Stimulated activated naive CD8-positive, alpha-beta T cell treated with anti-CD3 and anti-CD28 coated beads, Interleukin-15, amount 100 ng/mL, for 72 hours (primary cell): ENCODE measurements around the gene SVEP1.
"Not testable (repeated sequence)": the region's sequence is repeated elsewhere in the genome, so short reads cannot be mapped to it uniquely, and the experiment has no call there.

Experiments used
- ATAC-seq: fragments of 150-1000 bp; cut with Tn5 transposase; 2 replicates; pipeline ENCODE4 v1.10.0; 2021; ENCODE audit warnings: mild to moderate bottlenecking, moderate library complexity
- DNase-seq, 2 donors: peaks; one replicate each; pipeline ENCODE4 v3.0.0; 2021 to 2022
- H3K27ac Mint-ChIP-seq, 2 donors: one replicate each; pipeline ENCODE4 v1.8.0; 2022; ENCODE audit warnings: mild to moderate bottlenecking in 2 of 2, mixed read lengths in 2 of 2, moderate library complexity in 2 of 2
- H3K27me3 Mint-ChIP-seq: one replicate; pipeline ENCODE4 v1.8.0; 2022; ENCODE audit warnings: mixed read lengths
- H3K4me1 Mint-ChIP-seq: one replicate; pipeline ENCODE4 v1.8.0; 2022; ENCODE audit warnings: mild to moderate bottlenecking, mixed read lengths
- H3K4me3 Mint-ChIP-seq, 2 donors: one replicate each; pipeline ENCODE4 v1.8.0; 2022; ENCODE audit warnings: mild to moderate bottlenecking in 2 of 2, mixed read lengths in 2 of 2, moderate library complexity in 1 of 2
- H3K9me3 Mint-ChIP-seq, 2 donors: one replicate each; pipeline ENCODE4 v1.8.0; 2022; ENCODE audit warnings: mixed read lengths in 2 of 2

The SVEP1 gene

DNA sequence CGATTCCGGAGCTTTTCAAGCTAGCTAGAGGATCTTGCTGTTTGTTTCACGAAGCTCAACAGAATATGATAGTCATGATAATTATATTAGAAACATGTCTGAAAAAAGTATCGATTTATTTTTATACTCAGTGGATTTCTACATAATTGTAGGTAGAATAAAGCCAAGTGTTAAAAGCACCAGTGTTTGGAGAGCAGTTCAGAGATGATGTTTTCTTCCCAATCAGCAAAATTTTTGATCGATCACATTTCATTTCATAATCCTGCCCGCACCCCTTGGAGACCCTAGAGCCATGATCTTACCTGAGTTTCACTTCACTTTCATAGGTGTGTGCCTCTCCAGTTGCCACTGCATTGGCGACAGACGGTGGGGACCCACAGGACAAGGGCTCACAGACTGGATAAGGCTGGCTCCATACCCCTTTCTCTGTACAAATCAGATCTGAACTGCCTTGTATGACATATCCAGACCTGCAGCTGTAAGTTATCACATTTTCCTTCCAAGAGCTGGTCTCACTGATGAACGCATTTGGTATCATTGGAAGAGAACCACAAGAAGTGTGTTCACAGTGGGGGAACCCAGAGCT, 173.6 kb downstream of the SVEP1 start:
- Mint-ChIP-seq H3K9me3 (no peaks in the 10 kb centered on the region), H3K27me3 (no peaks in the 10 kb centered on the region), H3K4me3 (no peak overlapping the region), H3K4me1 (no peaks in the 10 kb centered on the region), H3K27ac (no peak overlapping the region)
- DNase-seq (no peak), ATAC-seq (no peak)

- no peak for DNase-seq
- H3K4me3 Mint-ChIP-seq = no peak overlapping the region
- no peaks in the 10 kb centered on the region for H3K4me1 Mint-ChIP-seq
- H3K27me3 Mint-ChIP-seq = no peaks in the 10 kb centered on the region
- ATAC-seq = no peak
- no peaks in the 10 kb centered on the region for H3K9me3 Mint-ChIP-seq
- no peak overlapping the region for H3K27ac Mint-ChIP-seq
Measured at GRCh38 chr9:110404473-110404872, 175.1 kb downstream of the SVEP1 start.

GRCh38 chr9:110399983-110400382, 179.6 kb downstream of the SVEP1 start:
- H3K4me1 Mint-ChIP-seq = no peaks in the 10 kb centered on the region
- ATAC-seq = no peak
- H3K27ac Mint-ChIP-seq = no peak overlapping the region
- no peaks in the 10 kb centered on the region for H3K9me3 Mint-ChIP-seq
- DNase-seq = no peak
- no peak overlapping the region for H3K4me3 Mint-ChIP-seq
- H3K27me3 Mint-ChIP-seq = no peaks in the 10 kb centered on the region

DNA sequence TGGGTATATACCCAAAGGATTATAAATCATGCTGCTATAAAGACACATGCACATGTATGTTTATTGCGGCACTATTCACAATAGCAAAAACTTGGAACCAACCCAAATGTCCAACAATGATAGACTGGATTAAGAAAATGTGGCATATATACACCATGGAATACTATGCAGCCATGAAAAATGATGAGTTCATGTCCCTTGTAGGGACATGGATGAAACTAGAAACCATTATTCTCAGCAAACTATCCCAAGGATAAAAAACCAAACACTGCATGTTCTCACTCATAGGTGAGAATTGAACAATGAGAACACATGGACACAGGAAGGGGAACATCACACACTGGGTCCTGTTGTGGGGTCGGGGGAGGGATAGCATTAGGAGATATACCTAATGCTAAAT, 180.5 kb downstream of the SVEP1 start:
- not testable (repeated sequence) for H3K9me3 Mint-ChIP-seq, ATAC-seq, H3K27ac Mint-ChIP-seq, H3K27me3 Mint-ChIP-seq, DNase-seq, H3K4me3 Mint-ChIP-seq, H3K4me1 Mint-ChIP-seq

GRCh38 chr9:110391826-110392485, 187.6 kb downstream of the SVEP1 start:
- DNase-seq (no peak), ATAC-seq (no peak)
- no peak overlapping the region for H3K4me3 Mint-ChIP-seq
- no peak overlapping the region for H3K27ac Mint-ChIP-seq
- H3K27me3 Mint-ChIP-seq = no peaks in the 10 kb centered on the region
- no peaks in the 10 kb centered on the region for H3K9me3 Mint-ChIP-seq
- no peaks in the 10 kb centered on the region for H3K4me1 Mint-ChIP-seq

DNA sequence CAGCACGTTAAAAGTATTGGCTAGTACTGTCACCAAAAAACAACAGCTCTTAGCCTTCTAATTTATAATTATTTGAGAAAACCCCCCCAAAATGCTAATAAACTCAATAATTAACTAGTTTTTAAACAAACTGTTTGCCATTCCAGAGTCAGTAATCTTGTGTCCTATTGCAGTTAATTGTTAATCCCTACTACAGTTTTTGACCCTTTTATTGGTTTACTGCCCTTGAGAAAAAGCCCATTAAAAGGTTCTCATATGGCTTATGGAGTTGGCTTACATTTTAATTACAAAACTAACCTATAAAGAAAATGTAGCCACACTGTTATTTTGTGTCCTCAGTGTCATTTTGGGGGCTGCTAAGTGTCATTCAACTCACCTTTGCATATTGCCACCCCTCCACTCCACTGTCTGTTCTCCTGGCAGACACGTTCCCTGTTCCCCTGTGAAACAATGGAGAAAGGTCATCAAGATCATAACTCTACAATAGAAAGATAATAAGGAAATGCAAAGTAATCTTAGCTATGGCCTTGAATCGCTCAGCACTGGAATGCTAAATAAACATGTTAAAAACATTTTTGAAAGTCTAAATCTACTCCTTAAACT, 190.3 kb downstream of the SVEP1 start:
- H3K4me3 Mint-ChIP-seq = no peak overlapping the region

DNA sequence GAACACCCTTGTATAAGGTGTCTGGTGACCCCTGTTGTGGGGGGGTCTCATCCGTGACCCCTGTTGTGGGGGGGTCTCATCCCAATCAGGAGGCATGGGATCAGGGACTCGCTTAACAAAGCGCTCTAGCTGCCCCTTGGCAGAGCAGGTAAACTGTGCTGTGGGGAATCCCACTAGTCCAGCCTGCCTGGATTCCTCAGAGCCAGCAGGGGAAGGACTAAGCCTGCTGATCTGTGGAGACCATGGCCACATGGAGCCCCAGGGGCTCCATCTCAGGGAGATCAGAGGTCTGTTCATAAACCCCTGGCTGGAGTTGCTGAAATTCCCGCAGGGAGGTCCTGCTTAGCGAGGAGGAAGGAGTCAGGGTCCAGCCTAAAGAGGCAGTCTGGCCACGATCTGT, 196.1 kb downstream of the SVEP1 start:
- ATAC-seq (no peak), DNase-seq (no peak)
- Mint-ChIP-seq H3K27me3 (peaks cover 23% of the 10 kb centered on the region), H3K4me1 (no peaks in the 10 kb centered on the region), H3K9me3 (no peaks in the 10 kb centered on the region), H3K27ac (no peak overlapping the region), H3K4me3 (no peak overlapping the region)

More for the DNA sequence above, 190.3 kb downstream of the SVEP1 start:
- DNase-seq (no peak), ATAC-seq (no peak)
- H3K9me3 Mint-ChIP-seq = no peaks in the 10 kb centered on the region
- no peaks in the 10 kb centered on the region for H3K27me3 Mint-ChIP-seq
- H3K27ac Mint-ChIP-seq = no peak overlapping the region
- no peaks in the 10 kb centered on the region for H3K4me1 Mint-ChIP-seq

DNA sequence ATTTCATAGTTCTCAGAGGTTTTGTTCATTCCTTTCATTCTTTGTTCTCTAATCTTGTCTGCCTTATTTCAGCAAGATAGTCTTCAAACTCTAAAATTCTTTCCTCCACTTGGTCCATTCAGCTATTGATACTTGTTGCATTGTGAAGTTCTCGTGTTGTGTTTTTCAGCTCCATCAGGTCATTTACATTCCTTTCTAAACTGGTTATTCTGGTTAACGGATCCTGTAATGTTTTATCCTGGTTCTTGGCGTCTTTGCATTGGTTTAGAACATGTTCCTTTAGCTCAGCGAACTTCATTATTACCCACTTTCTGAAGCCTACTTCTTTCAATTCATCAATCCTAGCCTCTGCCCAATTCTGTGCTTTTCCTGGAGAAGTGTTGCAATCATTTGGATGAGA, 196.8 kb downstream of the SVEP1 start:
- no peak for DNase-seq
- Mint-ChIP-seq H3K4me1 (no peaks in the 10 kb centered on the region), H3K27me3 (peaks cover 29% of the 10 kb centered on the region), H3K27ac (no peak overlapping the region), H3K9me3 (no peaks in the 10 kb centered on the region), H3K4me3 (no peak overlapping the region)
- no peak for ATAC-seq

DNA sequence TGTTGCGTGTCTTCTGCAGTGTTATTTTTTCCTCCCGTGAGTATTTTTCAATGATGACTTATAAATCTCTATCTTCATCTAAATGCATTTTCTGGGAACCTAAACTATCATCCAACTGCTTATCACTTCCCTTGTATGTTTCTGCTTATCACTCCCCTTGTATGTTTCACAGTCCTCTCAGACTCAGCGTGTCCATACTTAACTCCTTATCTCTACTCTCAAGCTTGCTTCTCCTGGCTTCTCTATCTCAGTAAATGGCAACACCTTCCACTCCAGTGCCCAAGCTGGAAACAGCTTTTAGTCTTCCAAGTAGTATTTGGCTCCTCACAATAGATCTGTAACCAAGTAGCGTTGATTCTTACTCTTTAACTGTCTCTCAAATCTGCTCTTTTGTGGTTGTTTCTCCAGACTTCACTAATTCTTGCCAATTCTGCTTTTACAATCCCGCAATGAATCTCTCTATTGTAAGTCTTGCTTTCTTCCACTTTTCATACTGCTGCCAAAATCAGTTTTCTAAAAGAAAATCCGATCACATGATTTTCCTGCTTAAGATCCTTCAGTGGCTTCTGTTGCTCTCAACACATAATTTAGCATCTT, 208.0 kb downstream of the SVEP1 start:
- H3K4me1 Mint-ChIP-seq = no peaks in the 10 kb centered on the region

DNA sequence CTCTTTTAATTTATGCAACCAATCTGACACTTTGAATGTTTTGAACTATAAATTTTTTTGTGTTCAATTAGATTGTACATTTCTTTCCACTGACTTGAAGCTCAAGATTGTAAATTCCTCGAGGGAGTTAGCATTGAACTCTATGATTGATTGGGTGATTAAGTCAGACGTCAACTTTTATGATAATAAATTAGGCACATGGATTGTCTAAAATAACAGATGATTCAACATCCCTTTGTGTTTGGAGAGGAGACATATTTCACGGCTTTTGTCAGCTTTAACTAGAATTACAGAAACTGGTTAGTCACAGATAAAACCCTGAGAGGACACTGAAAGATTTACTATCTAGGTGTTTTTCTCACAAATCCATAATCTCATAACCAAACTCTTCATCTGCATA, 209.2 kb downstream of the SVEP1 start:
- ATAC-seq (no peak), DNase-seq (no peak)
- no peak overlapping the region for H3K4me3 Mint-ChIP-seq
- H3K27ac Mint-ChIP-seq = no peak overlapping the region
- no peaks in the 10 kb centered on the region for H3K27me3 Mint-ChIP-seq
- no peaks in the 10 kb centered on the region for H3K9me3 Mint-ChIP-seq
- no peaks in the 10 kb centered on the region for H3K4me1 Mint-ChIP-seq

More for the DNA sequence above, 208.0 kb downstream of the SVEP1 start:
- no peak for DNase-seq
- Mint-ChIP-seq H3K9me3 (no peaks in the 10 kb centered on the region), H3K27ac (no peak overlapping the region), H3K4me3 (no peak overlapping the region), H3K27me3 (no peaks in the 10 kb centered on the region)
- ATAC-seq = no peak

DNA sequence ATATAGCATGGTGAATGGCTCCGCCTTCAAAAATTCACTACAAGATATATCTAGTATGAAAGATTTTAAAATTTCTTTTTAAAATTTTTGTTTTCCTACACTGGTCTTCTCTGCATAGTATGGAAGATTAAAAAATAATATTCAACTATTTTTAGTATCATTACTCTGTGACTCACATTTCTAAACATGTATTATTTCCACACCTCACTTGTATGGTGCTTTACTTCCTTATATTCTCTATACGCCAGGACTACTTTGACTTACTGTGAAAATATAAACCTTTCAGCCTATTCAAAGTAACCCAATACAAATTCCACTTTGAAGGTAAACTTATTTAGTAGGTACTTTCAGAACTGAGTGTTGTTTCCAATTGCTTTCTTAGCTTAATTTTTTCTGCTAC, 215.1 kb downstream of the SVEP1 start:
- DNase-seq = no peak
- ATAC-seq = no peak
- Mint-ChIP-seq H3K27me3 (no peaks in the 10 kb centered on the region), H3K4me1 (no peaks in the 10 kb centered on the region), H3K27ac (no peak overlapping the region), H3K4me3 (no peak overlapping the region), H3K9me3 (no peaks in the 10 kb centered on the region)

DNA sequence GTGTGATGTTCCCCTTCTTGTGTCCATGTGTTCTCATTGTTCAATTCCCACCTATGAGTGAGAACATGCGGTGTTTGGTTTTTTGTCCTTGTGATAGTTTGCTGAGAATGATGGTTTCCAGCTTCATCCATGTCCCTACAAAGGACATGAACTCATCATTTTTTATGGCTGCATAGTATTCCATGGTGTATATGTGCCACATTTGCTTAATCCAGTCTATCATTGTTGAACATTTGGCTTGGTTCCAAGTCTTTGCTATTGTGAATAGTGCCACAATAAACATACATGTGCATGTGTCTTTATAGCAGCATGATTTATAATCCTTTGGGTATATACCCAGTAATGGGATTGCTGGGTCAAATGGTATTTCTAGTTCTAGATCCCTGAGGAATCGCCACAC, 220.5 kb downstream of the SVEP1 start:
- ATAC-seq, H3K27ac Mint-ChIP-seq, H3K4me3 Mint-ChIP-seq, H3K27me3 Mint-ChIP-seq, H3K9me3 Mint-ChIP-seq, H3K4me1 Mint-ChIP-seq, DNase-seq: not testable (repeated sequence)

DNA sequence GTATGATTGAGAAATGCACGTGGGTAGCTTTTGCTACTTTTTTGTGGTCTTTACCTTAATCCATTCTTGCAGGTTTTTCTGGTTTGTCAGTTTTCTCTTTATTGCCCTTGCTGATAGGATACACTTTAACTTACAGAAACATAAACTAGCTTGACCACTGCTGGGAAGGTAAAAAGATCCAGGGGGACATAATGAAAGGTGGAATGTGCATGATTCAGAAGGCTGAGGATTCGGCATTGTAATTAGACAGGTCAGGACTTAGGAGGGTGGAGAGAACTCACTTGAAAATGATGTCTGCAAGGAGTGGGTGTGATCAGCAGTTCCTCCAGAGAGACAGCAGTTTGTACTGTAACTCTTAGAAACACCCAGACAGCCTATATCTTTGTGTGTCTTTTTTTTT, 222.0 kb downstream of the SVEP1 start:
- Mint-ChIP-seq H3K4me1 (no peaks in the 10 kb centered on the region), H3K27ac (no peak overlapping the region), H3K9me3 (no peaks in the 10 kb centered on the region), H3K27me3 (no peaks in the 10 kb centered on the region), H3K4me3 (no peak overlapping the region)
- ATAC-seq (no peak), DNase-seq (no peak)

- H3K27me3 Mint-ChIP-seq = no peaks in the 10 kb centered on the region
- H3K9me3 Mint-ChIP-seq = no peaks in the 10 kb centered on the region
- ATAC-seq (no peak), DNase-seq (no peak)
- no peak overlapping the region for H3K4me3 Mint-ChIP-seq
- no peaks in the 10 kb centered on the region for H3K4me1 Mint-ChIP-seq
- H3K27ac Mint-ChIP-seq = no peak overlapping the region
Measured at GRCh38 chr9:110356639-110357395, 222.7 kb downstream of the SVEP1 start.

GRCh38 chr9:110355911-110356310, 223.6 kb downstream of the SVEP1 start:
- Mint-ChIP-seq H3K27ac (peak overlapping the region in 1 of 2 donors; percentile 4), H3K27me3 (no peaks in the 10 kb centered on the region), H3K9me3 (no peaks in the 10 kb centered on the region), H3K4me1 (no peaks in the 10 kb centered on the region), H3K4me3 (no peak overlapping the region)
- DNase-seq (no peak), ATAC-seq (no peak)

- no peak overlapping the region for H3K4me3 Mint-ChIP-seq
- no peaks in the 10 kb centered on the region for H3K27me3 Mint-ChIP-seq
- no peak overlapping the region for H3K27ac Mint-ChIP-seq
- ATAC-seq (no peak), DNase-seq (no peak)
- H3K4me1 Mint-ChIP-seq = no peaks in the 10 kb centered on the region
- H3K9me3 Mint-ChIP-seq = no peaks in the 10 kb centered on the region
Measured at GRCh38 chr9:110351009-110351467, 228.5 kb downstream of the SVEP1 start.
